HCT116 (cell line): ENCODE data around the gene POT1.

ENCODE experiments used
- CEBPB ChIP-seq: IDR thresholded peaks from 2 replicates; pipeline ENCODE4 v1.6.1; 2012; ENCODE audit warnings: low read depth
- CTCF ChIP-seq, 3 experiments: fragments of 200-600 bp in 1 of 3; sonication (generic) in 1 of 3; IDR thresholded peaks in 2 of 3; conservative IDR thresholded peaks in 1 of 3; 2 replicates each; pipeline ENCODE4 v1.5.1; 2012 to 2017; ENCODE audit warnings: low read depth in 2 of 3, low read length in 2 of 3, antibody characterized with exemption in 1 of 3, borderline replicate concordance in 1 of 3, control low read depth in 1 of 3, mild to moderate bottlenecking in 1 of 3, mixed read lengths in 1 of 3, mixed run types in 1 of 3, moderate library complexity in 1 of 3; ENCODE audit not compliant: insufficient read depth in 1 of 3
- FOSL1 ChIP-seq: IDR thresholded peaks from 2 replicates; pipeline ENCODE4 v1.6.1; 2012; ENCODE audit warnings: low read depth
- RAD21 ChIP-seq: IDR thresholded peaks from 2 replicates; pipeline ENCODE4 v1.6.1; 2012; ENCODE audit warnings: low read depth, mild to moderate bottlenecking
- SRF ChIP-seq: IDR thresholded peaks from 2 replicates; pipeline ENCODE4 v1.6.1; 2012; ENCODE audit warnings: low read depth

- TF ChIP-seq FOSL1, result no peak
- no peak for TF ChIP-seq SRF
- no peak for TF ChIP-seq RAD21
- no peak for TF ChIP-seq CTCF (IDR thresholded peaks at IDR 0.05 in 2 of 3, conservative IDR thresholded peaks at IDR 0.05 in 1 of 3; ENCODE audit: borderline replicate concordance in 1 of 3, insufficient read depth in 1 of 3, low read depth in 2 of 3, low read length in 2 of 3)
- TF ChIP-seq CEBPB, result no peak
Measured at GRCh38 chr7:124934841-124935240, 5.2 kb upstream of the POT1 start.
